ENCODE measurements around the gene NOX5.

The NOX5 gene

GRCh38 chr15:69026355-69026754 lies 11.9 kb downstream of the NOX5 start:
- no peak for DNase-seq

- no peak for DNase-seq
Observed at GRCh38 chr15:69027976-69028518, 13.6 kb downstream of the NOX5 start.

GRCh38 chr15:69031013-69032001 lies 16.8 kb downstream of the NOX5 start:
- DNase-seq: peak; percentile 43

DNA sequence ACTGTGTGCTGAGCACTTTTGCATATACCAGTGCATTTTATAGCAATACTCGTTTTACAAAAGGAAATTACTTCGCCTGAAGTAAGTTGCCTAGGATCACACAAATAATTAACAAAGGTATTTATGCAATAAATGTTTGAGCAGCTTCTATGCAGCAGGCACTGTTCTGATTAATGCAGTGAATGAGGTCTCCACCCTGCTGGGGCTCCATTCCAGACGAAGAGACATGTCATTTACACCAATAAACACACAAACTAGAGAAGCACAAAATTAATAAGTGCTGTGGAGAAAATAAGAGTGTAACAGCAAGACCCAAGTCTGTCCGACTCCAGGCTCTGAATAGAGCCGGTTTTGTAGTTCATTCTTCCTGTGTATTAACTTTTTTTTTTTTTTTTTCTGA lies 17.5 kb downstream of the NOX5 start:
- no peak for DNase-seq

DNA sequence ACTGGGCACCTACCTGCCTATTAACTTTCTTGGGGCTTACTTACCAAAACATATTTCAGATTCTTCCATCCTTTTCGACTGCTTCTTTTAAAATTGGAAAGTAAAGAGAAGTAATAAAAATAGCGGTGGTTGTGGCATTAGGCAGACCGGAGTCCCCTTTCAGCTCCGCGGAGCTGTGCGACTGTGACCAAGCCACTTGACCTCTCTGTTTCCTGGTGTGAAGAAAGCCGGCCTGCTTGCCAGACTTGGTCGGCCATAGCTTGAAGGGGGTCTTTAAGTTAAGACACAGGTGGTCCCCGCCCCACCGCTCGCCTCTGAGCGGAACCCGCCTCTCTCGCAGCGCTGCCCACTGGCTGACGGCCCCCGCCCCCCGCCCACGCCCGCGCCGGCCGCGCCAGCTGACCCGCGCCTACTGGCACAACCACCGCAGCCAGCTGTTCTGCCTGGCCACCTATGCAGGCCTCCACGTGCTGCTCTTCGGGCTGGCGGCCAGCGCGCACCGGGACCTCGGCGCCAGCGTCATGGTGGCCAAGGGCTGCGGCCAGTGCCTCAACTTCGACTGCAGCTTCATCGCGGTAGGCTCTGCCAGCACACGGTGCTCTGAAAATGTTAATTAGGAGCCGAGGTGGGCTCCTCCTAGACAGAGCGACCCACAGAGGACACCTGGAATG lies 18.3 kb downstream of the NOX5 start:
- no peak for DNase-seq

DNA sequence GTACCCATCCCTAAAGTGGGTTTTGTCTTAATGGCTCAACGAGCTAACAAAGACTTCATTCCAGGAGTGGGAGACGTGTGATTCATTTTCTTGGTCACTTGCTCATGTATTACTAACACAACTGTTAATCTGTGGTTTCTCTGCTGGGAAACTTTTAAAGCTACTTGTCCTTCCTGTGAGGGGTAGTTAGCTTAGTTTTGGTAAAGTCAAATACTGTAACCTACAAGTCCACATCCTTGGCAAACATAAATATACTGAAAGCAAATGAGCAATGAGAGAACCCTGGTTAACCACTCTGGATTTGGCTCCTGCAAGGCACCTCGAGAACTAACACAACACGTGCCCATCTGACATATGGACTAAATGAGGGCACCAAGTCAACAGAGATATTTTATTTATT lies 19.9 kb downstream of the NOX5 start:
- no peak for DNase-seq

GRCh38 chr15:69035205-69035917 lies 20.9 kb downstream of the NOX5 start:
- peak; percentile 11 for DNase-seq

GRCh38 chr15:69035918-69036258 lies 21.4 kb downstream of the NOX5 start:
- no peak for DNase-seq

- no peak for DNase-seq
Observed at GRCh38 chr15:69036826-69037225, 22.3 kb downstream of the NOX5 start.

DNA sequence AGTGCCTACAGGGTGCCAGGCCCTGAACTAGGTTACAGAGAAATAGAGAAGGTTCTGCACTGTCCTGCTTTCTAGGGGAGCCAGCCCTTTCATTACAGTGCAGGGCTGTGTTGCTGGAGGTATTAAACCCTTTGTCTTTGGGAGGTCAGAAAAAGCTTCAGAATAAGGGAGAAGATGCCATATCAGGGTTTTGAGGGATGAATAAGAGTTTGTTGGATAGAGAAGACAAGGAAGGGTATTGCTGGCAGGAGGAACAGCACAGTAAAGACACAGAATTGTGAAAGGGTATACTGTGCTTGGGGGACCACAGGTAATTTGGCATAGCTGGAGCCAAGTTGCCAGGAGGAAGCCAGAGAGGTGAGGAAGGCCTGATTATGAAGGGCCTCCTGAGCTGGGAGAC lies 23.0 kb downstream of the NOX5 start:
- DNase-seq: no peak

DNA sequence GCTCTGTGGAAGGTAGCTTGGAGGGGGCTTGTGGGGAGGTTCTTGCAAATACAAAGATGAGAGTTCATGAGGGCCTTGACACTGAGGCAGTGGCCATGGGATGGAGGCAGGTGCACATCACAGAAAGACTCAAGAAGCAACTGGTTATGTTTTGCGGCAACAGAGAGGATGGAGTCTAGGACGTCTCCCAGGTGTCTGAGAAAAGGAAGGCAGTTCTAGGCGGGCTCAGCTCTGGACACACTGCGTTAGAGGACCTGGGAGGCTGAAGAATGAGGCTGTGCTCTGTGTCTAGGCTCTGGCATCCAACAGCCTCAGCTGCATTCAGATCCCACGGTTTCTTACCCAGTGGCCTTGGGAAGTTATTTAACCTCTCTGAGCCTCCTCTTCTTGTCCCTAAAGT lies 23.5 kb downstream of the NOX5 start:
- no peak for DNase-seq

- no peak for DNase-seq
Observed at GRCh38 chr15:69038508-69038907, 24.0 kb downstream of the NOX5 start.

DNA sequence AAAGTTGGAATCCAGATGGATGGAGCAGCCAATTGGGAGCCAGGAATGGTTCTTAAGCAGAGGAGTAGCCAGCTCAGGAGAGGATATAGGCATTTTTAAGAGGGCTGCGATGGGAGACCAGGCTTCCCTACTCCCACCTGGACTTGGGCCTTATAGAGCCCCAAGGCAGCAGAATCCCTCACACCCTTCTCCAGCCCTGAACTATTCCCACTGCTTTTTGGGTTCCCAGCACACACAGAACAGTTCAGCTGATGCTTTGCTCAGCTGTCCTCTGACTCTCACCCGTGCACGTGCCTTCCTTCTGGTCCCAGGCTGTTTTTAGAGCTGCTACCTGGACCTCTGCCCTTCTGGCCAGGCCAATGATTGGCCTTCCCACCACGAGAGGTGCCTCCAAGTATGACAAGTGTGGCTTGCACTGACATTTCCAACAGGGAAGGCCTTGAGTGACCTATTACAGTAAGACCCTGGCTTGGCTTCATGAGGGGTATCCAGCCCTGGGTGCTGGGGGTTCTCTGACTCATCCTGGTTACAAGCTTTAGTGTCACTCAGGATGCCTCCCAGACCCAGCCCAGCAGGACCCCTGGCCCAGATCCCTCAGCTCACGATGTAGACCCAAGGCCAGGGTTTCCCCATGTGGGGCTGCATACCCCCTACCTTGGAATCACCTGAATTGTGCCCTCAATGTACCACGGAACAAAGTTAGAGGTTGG lies 25.2 kb downstream of the NOX5 start:
- no peak for DNase-seq

DNA sequence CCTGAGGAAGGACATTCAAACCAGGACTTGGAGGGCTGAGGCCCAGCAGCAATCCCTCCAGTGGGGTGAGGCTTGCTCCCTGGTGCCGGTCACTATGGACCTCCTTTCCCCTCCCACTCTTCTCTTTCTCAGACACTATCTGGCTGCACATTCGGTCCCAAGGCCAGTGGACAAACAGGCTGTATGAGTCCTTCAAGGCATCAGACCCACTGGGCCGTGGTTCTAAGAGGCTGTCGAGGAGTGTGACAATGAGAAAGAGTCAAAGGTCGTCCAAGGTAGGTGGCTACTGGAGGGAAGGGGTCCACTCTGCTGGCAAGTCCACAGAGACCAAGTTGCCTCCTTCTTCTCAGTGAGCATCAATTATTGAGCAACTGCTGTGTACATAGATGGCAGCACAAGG lies 28.0 kb downstream of the NOX5 start:
- DNase-seq: no peak

GRCh38 chr15:69045802-69046201 lies 31.3 kb downstream of the NOX5 start:
- no peak for DNase-seq

- no peak for DNase-seq
Observed at GRCh38 chr15:69046781-69047180, 32.3 kb downstream of the NOX5 start.

DNA sequence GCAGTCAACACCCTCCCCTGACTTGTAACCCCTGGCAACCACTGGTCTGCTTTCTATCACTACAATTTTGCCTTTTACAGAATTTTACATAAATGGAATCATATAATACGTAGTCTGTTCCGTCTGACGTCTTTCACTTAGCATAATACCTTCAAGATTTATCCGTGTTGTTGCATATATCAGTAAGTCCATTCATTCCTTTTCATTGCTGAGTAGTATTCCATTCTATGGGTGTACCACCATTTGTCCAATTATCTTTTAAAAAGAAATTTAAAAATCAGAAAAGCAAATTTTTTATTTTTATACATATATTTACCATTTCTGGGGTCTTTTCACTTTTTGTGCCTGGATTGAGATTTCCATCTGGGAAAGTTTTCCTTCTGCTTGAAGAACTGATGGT lies 35.5 kb downstream of the NOX5 start:
- no peak for DNase-seq

DNA sequence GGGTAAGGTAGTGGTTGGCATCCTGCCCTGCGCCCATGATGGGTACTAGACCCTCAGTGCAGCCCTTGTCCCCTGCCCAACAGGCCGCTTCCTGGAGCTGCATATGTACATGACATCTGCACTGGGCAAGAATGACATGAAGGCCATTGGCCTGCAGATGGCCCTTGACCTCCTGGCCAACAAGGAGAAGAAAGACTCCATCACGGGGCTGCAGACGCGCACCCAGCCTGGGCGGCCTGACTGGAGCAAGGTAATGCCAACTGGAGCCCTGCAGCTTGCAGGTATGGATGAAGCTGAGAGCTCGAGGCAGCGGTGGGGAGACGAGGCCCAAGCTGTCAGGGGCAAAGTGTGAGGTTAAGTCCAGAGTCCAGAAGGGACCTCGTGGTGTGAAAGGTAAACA lies 40.8 kb downstream of the NOX5 start:
- no peak for DNase-seq

- DNase-seq: no peak
Observed at GRCh38 chr15:69056365-69056764, 41.9 kb downstream of the NOX5 start.

DNA sequence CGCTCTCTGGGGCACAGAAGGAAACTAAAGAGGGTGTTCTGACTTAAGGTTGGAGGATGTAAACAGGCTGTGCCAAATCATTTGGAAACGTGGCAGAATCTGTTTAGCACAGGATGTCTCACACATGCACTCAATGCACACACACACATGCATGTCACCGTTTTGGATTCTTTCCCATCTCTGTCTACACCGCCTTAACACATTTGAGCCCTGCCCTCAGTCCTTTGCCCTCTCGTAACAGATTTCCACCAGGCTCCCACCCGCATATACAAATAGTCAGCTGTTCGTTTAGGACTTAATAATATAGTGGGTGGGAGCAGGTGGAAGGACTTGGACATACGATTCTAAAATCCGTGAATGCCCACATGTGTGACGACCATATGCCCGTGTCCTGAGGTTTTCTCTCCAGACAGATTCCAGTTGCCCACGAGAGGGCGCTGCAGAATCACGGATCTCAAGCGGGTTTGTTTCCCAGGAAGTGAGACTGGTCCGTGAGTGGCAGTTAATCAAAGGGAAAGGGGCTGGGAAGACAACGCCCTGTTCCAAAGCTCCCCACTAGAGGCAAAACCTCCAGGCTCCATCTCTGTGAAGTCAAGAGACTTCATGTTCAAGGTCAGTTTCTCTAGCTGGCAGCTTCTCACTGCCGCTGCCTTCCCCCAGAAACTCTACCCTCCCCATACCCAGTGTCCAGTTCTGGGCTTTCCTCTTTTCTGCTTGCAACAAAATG lies 44.5 kb downstream of the NOX5 start:
- peak; percentile 58 for DNase-seq

DNA sequence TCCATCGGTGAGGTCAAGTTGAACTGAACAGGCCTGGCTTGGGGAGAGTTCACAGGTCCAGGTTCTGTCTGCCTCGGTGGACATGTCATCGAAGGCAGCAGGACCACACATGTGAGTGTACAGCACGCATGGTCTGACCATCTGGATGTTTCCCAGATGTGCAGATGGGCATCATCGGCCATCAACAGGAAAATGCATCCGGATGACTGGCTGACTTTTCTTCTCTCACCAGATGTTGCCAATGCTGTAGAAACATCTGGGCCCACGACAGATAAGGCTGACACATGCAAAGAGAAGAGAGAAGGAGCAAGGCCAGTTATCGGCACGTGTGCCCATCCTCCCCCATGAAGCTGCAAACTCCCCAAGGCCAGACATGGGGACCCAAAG lies 45.1 kb downstream of the NOX5 start:
- DNase-seq: no peak

GRCh38 chr15:69060041-69060481 lies 45.6 kb downstream of the NOX5 start:
- no peak for DNase-seq

All from stimulated activated CD4-positive, alpha-beta T cell treated with anti-CD3 and anti-CD28 coated beads, Interleukin-1b, Interleukin-23, amount 100 ng/mL, for 48 hours (primary cell).